ENCODE measurements around the gene NPIPA2.
"Not testable (repeated sequence)": the region's sequence is repeated elsewhere in the genome, so short reads cannot be mapped to it uniquely, and the experiment has no call there.

NPIPA2 gene

DNA sequence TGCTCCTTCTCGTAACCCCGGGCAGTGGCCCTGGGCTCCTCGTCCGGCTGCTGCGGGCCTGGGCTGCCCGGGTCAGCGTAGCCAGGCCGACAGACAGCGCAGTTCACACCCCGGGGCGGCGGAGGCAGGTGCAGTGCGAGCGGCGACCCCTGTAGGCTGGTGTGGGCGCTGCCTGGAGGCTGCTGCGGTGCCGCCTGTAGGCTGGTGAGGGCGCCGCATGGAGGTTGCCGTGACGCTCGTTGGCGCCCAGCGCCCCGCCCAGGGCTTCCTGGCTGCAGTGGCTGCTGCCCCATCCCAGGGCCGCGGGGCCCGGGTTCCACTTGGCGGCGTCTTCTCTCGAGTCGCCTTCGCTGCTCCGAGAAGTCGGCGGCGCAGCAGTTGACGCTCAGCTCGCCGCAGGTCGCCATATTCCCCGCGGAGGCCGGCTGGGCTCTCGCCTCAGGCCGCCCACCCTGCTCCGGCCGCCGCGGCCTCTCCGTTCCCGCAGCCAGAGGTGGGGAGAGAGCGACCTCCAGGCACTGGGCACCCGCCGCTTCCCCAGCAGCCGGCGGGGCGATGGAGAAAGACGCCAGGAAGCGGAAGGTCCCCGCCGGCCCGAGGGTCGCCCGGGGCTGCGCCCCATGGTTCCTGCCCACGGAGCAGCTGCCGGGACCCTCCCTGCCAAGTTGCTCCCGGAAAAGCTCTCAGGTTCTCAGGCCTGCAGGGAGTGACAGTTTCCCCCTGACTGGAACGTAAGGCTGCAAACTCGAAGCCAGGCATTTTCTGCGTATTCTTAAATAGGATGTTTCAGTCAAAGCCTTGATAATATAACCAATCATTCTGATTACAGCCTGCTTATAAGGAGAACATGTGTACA is at the start of gene NPIPA2:
Gene NPIPA2 (plus strand): TSS at position 261 of the 856 bp plus-strand sequence. CDS start 5,533 bp downstream, outside the sequence.
- not testable (repeated sequence) for DNase-seq

DNA sequence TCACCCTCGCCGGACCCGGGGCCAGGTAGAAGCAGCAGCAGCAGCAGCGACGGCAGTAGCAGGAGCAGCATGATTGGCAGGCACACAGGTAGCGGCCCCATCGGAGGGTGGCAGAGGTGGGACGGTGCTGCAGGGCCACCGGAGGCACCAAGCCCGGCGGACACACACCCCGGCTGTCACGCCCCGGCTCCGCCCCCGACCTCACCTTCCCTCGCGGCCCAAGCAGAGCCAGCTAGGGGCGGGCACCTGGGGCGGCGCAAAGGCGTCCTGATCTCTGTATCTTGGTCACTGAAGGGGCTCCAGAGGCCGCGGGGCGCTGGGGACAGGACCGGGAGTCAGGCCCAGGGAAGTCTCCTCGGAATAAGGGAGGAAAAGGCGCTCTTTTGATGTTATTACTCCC is 48.2 kb upstream of the NPIPA2 start, which contains the start of gene PLA2G10:
Gene PLA2G10 (minus strand): TSS at position 180 of the 400 bp plus-strand sequence. CDS start 79 bp downstream, at position 101.
- not testable (repeated sequence) for DNase-seq

DNA sequence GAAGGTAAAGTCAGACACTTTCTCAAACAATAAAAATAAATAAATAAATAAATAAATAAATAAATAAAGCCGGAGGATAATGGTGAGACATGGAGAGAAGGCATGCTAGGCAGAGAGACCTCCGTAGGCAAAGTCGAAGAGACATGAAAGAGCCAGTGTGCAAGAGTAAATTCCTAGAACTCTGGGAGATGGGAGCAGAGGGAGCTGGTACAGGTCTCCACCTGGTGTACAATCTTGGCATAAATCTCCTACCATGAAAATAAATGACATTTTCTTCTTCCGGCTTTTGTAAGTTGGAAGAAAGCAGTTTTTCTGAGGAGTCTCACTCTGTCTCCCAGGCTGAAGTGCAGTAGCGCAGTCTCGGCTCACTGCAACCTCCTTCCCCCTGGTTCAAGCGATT is 40.5 kb upstream of the NPIPA2 start:
- DNase-seq = not testable (repeated sequence)

DNA sequence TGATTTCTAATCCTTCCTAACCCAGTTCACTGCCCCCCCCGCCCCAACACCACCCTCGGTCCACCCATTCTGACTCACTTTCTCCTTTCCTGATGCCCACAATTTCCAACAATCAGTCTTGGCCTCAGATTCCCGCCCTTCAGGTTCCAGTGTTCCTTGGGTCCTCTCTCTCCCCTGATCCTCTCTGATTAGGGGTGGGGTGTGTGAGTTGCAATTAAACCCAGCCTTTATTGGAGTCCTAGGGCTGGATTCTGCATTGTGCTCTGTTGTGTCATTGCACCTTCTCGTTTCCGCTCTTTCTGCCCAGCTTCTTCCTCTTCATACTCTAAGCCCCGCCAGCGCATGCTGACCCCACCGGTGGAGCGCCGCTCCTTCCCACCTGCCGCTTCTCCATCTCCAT is 39.7 kb upstream of the NPIPA2 start:
- not testable (repeated sequence) for DNase-seq

DNA sequence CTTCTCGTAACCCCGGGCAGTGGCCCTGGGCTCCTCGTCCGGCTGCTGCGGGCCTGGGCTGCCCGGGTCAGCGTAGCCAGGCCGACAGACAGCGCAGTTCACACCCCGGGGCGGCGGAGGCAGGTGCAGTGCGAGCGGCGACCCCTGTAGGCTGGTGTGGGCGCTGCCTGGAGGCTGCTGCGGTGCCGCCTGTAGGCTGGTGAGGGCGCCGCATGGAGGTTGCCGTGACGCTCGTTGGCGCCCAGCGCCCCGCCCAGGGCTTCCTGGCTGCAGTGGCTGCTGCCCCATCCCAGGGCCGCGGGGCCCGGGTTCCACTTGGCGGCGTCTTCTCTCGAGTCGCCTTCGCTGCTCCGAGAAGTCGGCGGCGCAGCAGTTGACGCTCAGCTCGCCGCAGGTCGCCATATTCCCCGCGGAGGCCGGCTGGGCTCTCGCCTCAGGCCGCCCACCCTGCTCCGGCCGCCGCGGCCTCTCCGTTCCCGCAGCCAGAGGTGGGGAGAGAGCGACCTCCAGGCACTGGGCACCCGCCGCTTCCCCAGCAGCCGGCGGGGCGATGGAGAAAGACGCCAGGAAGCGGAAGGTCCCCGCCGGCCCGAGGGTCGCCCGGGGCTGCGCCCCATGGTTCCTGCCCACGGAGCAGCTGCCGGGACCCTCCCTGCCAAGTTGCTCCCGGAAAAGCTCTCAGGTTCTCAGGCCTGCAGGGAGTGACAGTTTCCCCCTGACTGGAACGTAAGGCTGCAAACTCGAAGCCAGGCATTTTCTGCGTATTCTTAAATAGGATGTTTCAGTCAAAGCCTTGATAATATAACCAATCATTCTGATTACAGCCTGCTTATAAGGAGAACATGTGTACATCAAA is 38.9 kb upstream of the NPIPA2 start, which contains the start of gene NPIPA3:
Gene NPIPA3 (plus strand): TSS at position 256 of the 856 bp plus-strand sequence. CDS start 5,533 bp downstream, outside the sequence.
- not testable (repeated sequence) for DNase-seq

DNA sequence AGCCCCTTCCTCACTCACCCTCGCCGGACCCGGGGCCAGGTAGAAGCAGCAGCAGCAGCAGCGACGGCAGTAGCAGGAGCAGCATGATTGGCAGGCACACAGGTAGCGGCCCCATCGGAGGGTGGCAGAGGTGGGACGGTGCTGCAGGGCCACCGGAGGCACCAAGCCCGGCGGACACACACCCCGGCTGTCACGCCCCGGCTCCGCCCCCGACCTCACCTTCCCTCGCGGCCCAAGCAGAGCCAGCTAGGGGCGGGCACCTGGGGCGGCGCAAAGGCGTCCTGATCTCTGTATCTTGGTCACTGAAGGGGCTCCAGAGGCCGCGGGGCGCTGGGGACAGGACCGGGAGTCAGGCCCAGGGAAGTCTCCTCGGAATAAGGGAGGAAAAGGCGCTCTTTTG is 9.1 kb upstream of the NPIPA2 start:
- not testable (repeated sequence) for DNase-seq

DNA sequence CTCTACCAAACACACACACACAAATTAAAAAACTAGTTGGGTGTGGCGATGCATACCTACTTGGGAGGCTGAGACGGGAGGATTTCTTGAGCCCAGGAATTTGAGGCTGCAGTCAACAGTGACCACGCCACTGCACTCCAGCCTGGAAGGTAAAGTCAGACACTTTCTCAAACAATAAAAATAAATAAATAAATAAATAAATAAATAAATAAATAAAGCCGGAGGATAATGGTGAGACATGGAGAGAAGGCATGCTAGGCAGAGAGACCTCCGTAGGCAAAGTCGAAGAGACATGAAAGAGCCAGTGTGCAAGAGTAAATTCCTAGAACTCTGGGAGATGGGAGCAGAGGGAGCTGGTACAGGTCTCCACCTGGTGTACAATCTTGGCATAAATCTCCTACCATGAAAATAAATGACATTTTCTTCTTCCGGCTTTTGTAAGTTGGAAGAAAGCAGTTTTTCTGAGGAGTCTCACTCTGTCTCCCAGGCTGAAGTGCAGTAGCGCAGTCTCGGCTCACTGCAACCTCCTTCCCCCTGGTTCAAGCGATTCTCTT is 1.4 kb upstream of the NPIPA2 start:
- DNase-seq = not testable (repeated sequence)

DNA sequence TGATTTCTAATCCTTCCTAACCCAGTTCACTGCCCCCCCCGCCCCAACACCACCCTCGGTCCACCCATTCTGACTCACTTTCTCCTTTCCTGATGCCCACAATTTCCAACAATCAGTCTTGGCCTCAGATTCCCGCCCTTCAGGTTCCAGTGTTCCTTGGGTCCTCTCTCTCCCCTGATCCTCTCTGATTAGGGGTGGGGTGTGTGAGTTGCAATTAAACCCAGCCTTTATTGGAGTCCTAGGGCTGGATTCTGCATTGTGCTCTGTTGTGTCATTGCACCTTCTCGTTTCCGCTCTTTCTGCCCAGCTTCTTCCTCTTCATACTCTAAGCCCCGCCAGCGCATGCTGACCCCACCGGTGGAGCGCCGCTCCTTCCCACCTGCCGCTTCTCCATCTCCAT is 539 bp upstream of the NPIPA2 start:
- DNase-seq = not testable (repeated sequence)

DNA sequence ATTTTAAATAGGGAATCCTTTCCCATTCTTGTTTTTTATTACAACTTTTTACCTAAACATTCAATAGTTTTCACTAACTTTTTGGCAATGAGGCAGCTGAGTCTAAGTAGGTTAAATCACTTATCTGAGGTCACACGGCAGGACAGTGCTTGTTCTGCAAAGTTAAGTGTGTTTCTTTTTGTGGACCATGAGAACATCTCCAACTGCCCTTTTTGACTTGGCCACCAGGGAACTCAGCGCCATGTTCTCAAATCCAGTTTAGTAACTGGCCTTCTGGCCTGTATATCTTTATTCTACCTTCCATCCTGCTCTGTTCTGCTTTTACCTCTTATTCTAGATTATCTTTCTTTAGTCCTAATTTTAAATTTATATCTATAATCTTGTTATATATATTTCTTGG is 31.3 kb downstream of the NPIPA2 start:
- DNase-seq = not testable (repeated sequence)

DNA sequence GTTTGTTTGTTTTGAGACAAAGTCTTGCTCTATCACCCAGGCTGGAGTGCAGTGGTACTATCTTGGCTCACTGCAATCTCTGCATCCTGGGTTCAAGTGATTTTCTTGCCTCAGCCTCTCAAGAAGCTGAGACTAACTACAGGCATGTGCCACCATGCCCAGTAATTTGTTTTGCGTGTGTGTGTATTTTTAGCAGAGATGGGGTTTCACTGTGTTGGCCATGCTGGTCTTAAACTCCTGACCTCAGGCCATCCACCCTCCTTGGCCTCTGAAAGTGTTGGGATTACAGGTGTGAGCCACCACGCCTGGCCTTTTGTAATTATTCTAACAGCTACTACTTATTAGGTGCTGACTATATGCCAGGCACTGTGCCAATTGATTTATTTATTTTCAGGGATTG is 33.3 kb downstream of the NPIPA2 start:
- DNase-seq = not testable (repeated sequence)

DNA sequence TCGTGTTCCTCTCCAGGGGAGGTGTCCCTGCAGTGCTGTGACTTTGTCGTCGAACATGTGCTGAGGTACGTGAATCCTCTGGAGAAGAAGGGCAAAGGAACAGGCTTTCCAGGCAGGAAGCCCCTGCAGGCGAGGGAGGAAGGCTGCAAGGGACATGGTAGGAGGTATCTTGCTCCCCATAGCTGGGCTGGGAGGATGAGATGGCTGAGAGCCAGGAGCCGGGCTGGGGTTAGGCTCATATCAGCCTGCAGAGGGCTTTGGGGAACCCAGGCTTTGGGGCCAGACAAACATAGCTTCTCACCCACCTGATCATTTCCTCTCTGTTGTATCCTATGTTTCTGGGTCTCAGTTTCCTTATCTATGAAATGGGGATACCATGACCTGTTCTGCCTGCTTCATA is 34.4 kb downstream of the NPIPA2 start:
- DNase-seq = not testable (repeated sequence)

DNA sequence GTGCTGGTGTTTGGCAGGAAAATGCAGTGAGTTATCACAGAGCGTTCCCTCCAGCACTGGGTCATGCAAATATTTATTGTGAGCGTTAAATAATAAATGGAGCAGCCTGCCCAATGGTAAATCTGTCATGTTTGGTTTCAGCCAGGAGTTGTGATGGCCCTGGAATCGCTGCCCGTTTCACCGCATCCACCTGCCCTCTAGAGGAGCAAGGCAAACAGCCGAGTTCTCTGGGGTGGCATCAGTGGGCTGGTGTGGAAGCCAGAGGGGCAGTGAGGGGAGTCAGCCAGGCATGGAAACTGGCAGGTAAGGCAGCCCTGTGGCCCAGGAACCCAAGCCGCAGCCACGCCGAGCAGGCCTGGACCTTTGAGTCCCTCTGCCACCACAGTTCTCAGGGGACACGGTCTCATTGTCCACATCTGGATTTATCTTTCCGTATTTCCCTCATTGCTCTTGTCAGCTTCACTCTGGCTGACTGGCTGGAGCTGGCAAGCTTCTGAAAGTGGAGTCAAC is 37.1 kb downstream of the NPIPA2 start:
- DNase-seq = not testable (repeated sequence)

DNA sequence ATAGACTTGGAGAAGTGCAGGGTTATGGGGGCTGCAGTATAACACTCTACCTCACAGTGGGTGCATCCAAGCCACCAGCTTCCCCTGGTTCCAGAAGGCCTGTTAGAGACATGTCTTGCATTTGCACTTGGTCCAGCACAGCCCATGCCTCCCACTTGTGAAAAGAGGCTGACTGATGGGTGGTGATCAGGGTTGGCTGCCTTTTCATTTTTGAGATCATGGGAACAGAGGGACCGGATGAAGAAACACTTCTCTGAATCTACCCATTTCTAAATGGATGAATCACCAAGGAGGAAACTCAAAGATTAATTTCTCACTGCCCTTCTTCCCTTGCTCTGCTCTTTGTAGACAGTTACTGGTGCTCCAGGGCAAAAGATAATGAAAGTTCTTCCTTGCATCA is 43.8 kb downstream of the NPIPA2 start:
- DNase-seq = not testable (repeated sequence)

DNA sequence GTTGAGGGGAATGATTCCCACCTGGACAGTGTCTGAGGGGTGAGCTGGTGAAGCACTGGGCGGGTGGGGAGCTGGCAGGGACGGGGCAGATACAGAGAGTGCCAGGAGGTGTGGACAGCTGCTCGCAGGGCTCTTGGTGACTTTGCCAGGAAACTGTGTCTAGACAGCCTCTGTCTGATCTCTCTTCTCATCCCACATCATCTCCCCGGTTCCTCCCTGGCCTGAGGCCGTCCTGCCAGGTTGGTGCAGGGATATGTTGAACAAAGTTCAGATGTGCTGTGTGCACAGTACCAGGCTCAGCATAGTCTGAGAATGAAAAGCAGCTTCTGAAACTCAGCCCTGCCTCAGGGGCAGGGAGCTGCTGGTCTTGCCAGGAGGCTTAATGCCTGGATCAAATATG is 47.2 kb downstream of the NPIPA2 start:
- DNase-seq = not testable (repeated sequence)

DNA sequence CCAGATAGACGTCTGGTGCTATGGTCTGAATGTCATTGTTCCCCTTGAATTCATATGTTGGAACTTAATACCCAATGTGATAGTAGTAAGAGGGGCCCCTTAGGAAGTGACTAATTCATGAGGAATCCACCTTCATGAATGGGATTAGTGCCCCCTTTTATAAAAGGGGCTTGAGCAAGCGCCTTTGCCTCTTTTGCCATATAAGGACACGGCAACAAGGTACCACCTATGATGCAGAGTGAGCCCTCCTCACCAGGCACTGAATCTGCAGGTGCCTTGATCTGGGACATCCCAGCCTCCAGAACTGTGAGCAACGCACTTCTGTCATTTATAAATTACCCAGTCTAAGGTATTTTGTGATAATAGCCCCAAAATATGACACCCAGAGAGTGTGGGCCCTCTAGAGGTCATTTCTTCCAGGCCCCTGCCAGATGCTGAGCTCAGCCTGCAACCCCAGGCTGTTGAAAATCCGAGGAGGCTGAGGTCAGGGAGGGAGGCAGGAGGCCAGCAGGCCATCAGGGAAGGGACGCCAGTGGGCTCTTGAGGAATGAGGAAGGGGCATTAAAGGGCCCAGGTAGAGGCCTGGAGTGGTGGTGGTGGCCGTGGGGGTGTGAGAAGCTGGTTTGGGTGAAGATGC is 48.1 kb downstream of the NPIPA2 start:
- not testable (repeated sequence) for DNase-seq

DNA sequence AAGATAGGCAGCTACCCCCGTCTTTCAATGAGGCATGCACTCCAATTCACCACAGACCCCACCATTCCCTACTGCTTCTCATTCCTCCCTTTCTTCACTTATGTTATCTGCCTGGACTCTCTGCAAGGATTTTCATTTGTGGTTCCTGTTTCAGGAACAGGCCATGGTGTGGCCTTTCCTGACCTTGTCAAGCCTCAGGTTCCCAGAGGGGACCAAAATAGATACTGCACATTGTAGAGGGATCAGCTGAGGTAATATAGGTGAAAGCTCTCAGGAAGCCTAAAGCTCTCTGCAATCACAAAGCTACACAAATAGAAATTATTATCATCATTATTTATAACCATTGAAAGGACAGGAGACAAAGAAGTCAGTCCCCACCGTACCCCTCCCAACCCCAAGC is 50.6 kb downstream of the NPIPA2 start:
- not testable (repeated sequence) for DNase-seq

DNA sequence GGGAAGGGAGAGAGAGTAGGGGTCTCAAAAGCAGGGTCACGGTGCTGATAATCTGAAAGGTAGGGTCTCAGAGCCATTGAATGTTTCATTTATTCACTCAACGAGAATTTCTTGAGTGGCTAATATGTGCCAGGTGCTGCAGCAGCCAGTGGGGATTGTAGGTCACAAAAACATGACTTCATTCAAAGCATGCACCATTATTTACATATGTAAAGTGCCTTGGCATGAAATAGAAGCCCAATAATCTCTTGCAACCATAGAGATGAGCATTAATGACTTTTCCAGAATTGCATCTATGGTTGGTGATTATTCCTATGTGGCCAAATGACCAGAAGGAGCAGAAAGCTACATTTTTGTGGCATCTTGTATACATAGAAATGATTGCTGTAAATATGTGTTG is 55.2 kb downstream of the NPIPA2 start:
- DNase-seq = not testable (repeated sequence)

DNA sequence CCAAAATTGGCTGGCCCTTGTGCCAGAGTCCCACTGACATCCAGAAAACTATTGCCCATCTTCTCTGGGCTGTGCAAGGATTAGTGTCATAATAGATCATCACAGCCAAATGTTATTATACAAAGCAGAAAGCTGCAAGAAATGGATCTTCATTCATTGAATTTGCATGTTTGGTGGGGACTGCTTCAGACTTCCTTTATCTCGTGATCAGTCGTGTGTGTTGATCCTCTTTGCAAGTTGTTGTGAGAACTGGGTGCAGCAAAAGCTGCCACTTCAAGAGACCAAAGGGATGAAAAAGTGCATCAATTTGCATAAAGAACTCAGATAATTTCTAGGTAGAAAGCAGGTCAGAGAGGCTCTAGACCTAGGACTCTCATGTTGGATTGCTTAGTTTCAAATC is 61.2 kb downstream of the NPIPA2 start:
- DNase-seq = not testable (repeated sequence)

DNA sequence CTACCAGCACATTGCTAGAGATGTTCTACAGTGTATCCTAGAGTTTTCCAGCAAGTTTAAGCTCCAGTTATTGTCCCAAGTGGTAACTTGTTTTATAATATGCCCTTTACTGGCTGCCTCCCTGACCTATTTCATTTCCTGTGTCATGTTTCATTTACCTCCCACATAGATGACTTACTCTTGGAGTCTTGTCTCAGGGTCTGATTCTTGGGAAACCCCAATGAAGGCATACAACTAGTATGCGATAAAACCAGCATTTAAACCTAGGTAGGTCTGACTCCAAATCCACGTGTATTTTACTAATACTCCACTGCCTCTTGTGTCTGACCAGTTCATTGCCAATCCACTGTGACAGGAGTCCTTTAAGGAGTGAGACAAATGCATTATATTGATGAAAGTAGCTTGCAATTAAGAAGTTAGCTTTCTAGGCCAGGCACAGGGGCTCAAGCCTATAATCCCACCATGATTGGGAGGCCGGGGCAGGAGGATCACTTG is 64.9 kb downstream of the NPIPA2 start:
- not testable (repeated sequence) for DNase-seq

DNA sequence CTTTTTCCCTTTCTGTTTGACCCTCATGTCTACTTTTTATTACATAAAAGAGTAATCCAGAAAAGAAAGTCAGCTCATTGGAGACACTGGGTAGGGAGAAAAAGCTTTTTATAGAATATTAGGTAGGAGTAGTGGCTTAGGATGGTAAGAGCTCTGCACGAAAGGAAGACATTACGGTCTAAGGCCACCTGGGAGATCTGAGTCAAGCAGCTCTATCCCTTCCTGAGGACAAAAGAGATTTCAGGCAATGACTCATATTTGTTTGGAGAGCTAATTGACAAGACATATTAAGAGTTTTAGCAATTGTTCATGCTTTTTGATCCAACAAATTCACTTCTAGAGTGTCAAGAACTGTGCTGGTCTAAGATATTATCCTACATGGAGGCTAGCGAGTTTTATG is 71.6 kb downstream of the NPIPA2 start:
- not testable (repeated sequence) for DNase-seq
